Bone marrow (tissue), 2 donors: ENCODE measurements around the gene CTAGE8.
"Not testable (repeated sequence)": the region's sequence is repeated elsewhere in the genome, so short reads cannot be mapped to it uniquely, and the experiment has no call there.

Experiments used
- DNase-seq, 2 donors: peaks; one replicate each; lab custom pipeline; 2025; lab: John Stamatoyannopoulos, UW

The CTAGE8 gene

DNA sequence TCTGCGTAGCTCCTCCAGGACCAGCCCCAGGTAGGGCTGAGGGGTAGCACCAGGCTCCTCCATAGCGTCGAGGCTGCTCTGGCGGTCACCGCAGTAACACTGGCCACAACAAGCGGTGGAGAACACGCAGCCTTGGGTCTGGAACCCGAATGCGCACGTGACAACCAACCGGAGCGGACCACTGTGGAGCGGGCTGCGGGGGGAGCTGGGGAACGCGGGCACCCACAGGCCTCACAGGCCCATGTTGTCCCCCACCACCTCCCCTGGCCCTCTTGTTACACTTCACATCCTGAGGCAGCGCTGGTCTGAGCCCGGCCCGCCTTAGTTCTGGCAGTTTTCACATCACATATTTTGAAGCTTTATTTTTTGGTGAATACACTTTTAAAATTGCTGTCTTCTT lies at the start of gene CTAGE8:
Gene CTAGE8 (minus strand): TSS at position 101 of the 400 bp plus-strand sequence. CDS start 38 bp downstream, at position 63.
- not testable (repeated sequence) for DNase-seq

GRCh38 chr7:144317537-144317936 lies 48.4 kb upstream of the CTAGE8 start:
- not testable (repeated sequence) for DNase-seq

- not testable (repeated sequence) for DNase-seq
Measured at GRCh38 chr7:144311872-144312469, 42.9 kb upstream of the CTAGE8 start, which contains the start of gene OR2A1. Gene OR2A1 (plus strand): TSS chr7:144312419. CDS start chr7:144318125, 5,706 bp downstream.

- DNase-seq, result not testable (repeated sequence)
Measured at GRCh38 chr7:144311218-144311617, 42.1 kb upstream of the CTAGE8 start.

DNA sequence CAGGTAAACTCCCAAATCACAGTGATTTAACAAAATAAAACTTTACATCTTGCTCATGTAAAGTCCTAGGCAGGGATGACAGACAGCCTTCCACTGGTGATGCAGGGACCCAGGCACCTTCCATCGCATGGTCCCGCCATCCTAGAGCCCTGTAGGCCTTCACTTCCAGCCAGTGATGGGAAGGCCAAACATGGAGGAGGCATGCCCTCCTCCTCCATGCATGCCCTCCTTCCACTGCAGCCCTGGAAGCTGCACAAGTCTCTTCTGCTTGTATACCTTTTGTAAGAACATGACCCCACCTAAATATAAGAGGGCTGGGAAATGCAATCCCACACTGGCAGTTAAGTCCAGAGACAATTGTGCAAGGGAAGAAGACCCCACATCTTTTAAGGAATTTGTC lies 40.6 kb upstream of the CTAGE8 start:
- DNase-seq, result not testable (repeated sequence)

DNA sequence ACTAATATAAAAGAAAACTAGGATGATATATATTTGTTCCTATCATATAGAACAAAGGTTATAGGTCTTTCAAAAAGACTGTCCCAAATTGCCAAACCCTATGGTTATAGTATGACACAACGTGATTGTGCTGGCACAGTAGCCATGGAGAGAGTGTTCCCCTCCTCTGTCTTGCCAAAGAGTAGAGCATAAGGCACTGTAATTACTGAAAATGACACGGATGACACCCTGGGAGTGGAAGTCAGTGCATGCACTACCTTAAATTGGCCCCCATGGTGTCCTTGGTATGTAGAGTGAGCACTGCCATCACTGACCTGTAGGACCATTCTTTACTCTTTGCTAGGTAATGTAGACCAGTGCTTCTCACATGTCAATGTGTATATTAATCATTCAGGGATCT lies 36.1 kb upstream of the CTAGE8 start:
- not testable (repeated sequence) for DNase-seq

- DNase-seq, result not testable (repeated sequence)
Measured at GRCh38 chr7:144303607-144304006, 34.5 kb upstream of the CTAGE8 start.

GRCh38 chr7:144302578-144303303 lies 33.7 kb upstream of the CTAGE8 start:
- not testable (repeated sequence) for DNase-seq

DNA sequence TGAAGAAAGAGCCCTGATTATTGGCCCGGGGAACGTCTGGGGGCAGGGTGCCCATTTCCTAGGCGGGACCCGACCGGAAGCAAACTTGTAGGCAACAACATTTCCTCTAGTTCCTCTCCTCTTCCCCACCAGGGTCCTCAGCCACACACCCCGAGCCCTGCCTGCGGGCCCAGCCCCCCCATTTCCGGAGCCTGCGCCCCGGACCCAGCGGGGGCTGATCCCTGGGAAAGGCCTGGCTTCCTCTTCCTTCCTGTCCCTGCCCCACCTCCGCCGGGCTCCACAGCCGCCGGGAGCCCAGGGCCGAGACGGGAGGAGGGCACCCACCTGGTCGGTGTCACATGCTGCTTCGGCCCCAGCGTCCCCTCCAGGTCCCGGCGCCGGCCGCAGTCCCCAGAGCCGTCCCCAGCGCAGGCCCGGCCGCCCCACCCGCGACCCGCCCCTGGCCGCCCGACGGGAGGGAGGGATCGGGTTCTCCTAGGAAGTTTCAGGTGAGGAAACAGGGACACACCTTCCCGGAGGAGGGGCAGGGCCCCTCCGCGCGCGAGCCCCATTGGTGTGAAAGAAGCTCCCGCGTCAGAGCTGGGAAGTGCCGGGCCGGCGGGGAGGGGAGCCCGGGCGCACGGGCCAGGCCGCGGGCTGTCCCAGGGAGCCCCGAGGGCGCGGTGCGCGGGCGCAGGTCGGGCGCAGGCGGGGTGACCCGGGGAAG lies 24.9 kb upstream of the CTAGE8 start:
- DNase-seq, result not testable (repeated sequence)

GRCh38 chr7:144292384-144293161 lies 23.5 kb upstream of the CTAGE8 start:
- DNase-seq, result not testable (repeated sequence)

DNA sequence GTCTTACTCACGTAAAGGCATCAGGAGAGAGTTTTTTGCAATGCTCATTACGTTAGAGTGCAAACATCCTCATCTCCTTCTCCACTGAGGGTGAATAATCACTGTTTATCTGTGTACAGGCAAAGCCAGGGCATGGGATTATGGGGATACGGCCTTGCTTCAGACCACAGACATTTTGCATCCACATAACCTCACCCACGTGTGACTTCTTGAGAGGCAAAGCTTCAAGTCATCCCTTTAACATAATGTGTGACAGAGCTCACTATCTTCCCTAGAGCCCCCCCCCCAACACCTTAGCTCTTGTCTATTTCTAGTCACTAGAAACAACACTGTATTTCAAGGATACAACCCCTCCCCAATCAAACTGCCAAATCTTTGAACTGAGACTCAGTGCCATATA lies 22.5 kb upstream of the CTAGE8 start:
- not testable (repeated sequence) for DNase-seq

GRCh38 chr7:144287171-144287784 lies 18.2 kb upstream of the CTAGE8 start:
- not testable (repeated sequence) for DNase-seq

- DNase-seq, result not testable (repeated sequence)
Measured at GRCh38 chr7:144283716-144284115, 14.6 kb upstream of the CTAGE8 start.

- not testable (repeated sequence) for DNase-seq
Measured at GRCh38 chr7:144282490-144282889, 13.4 kb upstream of the CTAGE8 start.

GRCh38 chr7:144281981-144282380 lies 12.9 kb upstream of the CTAGE8 start:
- not testable (repeated sequence) for DNase-seq

DNA sequence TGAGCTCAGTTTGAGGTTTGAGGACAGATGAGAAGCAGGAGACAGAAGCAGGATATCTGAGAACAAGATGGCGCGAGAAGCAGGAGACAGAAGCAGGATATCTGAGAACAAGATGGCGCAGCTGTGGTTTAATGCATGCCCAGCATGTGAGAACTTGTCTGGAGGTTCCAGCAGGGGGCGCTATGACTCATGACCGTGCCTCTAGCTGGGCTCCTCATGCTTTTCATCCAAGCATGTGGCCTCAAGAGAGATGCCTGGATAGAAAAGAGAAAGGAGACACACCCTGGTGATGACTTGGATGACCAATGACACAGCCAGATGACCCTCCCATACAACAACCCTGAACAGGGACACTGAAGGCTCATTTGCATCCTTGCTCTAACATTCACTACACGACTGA lies 10.9 kb upstream of the CTAGE8 start:
- DNase-seq, result not testable (repeated sequence)

GRCh38 chr7:144275281-144275680 lies 6.2 kb upstream of the CTAGE8 start:
- not testable (repeated sequence) for DNase-seq

GRCh38 chr7:144264692-144265091 lies 4.4 kb downstream of the CTAGE8 start, which contains the start of gene OR2A7:
Gene OR2A7 (minus strand): TSS chr7:144264792. CDS start chr7:144259628, 5,164 bp downstream.
- not testable (repeated sequence) for DNase-seq

- not testable (repeated sequence) for DNase-seq
Measured at GRCh38 chr7:144262128-144262527, 7.0 kb downstream of the CTAGE8 start.

DNA sequence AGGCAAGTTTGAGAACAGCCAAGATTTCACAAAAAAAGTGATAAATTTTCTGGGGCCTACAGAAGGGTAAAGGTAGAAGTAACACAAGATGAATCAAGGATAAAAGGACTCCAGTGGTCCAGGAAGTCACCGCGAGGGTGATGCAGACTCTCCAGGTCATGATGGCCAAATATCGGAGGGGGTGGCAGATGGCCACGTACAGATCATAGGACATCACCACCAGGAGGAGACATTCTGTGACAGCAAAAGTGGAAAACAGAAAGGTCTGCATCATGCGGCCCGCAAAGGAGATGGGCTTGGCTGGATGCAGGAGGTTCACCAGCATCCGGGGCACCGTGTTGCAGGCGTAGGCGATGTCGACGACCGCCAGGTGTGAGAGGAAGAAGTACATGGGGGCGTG lies 10.0 kb downstream of the CTAGE8 start:
- not testable (repeated sequence) for DNase-seq

GRCh38 chr7:144256112-144256511 lies 13.0 kb downstream of the CTAGE8 start:
- DNase-seq, result no peak
